ENCODE data around the gene IMPACT. TPM values are rescaled to one million over a fixed set of nuclear protein-coding genes. Genes with fewer than 3 reads are reported as not detected.

The IMPACT gene
- polyA plus RNA-seq, 2 of the 4 experiments (the other 2 are of a cell fraction), result 10.9 to 27.1 TPM

- Histone ChIP-seq H3K4me3 (no peak overlapping the region), H3K4me2 (no peak overlapping the region), H3K27ac (no peak overlapping the region), H3K4me1 (no peaks in the 10 kb centered on the region), H3K9me3 (no peaks in the 10 kb centered on the region)
- no peak for TF ChIP-seq ZFP36 (IDR thresholded peaks at IDR 0.05; ENCODE audit: borderline replicate concordance, partially characterized antibody)
- no peak for TF ChIP-seq ZNF302 (CRISPR knock-in tag; IDR thresholded peaks at IDR 0.05)
- no peak for TF ChIP-seq SREBF2 (IDR thresholded peaks at IDR 0.05)
- TF ChIP-seq ZSCAN20 (CRISPR knock-in tag; IDR thresholded peaks at IDR 0.05), result no peak
- no peak for TF ChIP-seq POLR2AphosphoS2 (conservative IDR thresholded peaks at IDR 0.05; ENCODE audit: low read length)
- no peak for TF ChIP-seq EHMT2 (IDR thresholded peaks at IDR 0.05; ENCODE audit: low read depth)
- TF ChIP-seq MAFK (IDR thresholded peaks at IDR 0.05; ENCODE audit: partially characterized antibody), result no peak
- no peak for TF ChIP-seq KDM1A (IDR thresholded peaks at IDR 0.05; ENCODE audit: low read depth)
- CTCF ChIA-PET, result interaction anchor here (1.6 kb wide), 1 partner anchor 18 kb away, joined by 3 read pairs; no protein-coding TSS in a partner anchor
- FAIRE-seq, result no peak
- POLR2A ChIA-PET, result no interaction called here
- DNase-seq (ENCODE audit: low read depth in 1 of 2, low spot score in 1 of 2), result no peak
- WGBS (ENCODE audit: missing lambda C conversion rate), result 71% methylated on average over 1 of the region's 1 CpG
- ATAC-seq, result no peak
Observed at GRCh38 chr18:24381126-24381525, 45.3 kb upstream of the IMPACT start.

- no peak for FAIRE-seq
- Histone ChIP-seq H3K4me2 (no peak overlapping the region), H3K4me1 (no peaks in the 10 kb centered on the region), H3K27ac (no peak overlapping the region), H3K9me3 (no peaks in the 10 kb centered on the region), H3K4me3 (no peak overlapping the region)
- no peak for TF ChIP-seq NR3C1 (IDR thresholded peaks at IDR 0.05)
- TF ChIP-seq MAX (IDR thresholded peaks at IDR 0.05), result no peak
- DNase-seq (ENCODE audit: low read depth in 1 of 2, low spot score in 1 of 2), result no peak
- WGBS (ENCODE audit: missing lambda C conversion rate), result 75% methylated on average over 6 of the region's 6 CpGs
- POLR2A ChIA-PET, result no interaction called here
- CTCF ChIA-PET, result no interaction called here
- no peak for ATAC-seq
Observed at GRCh38 chr18:24386681-24387080, 39.8 kb upstream of the IMPACT start.

- no peak for FAIRE-seq
- WGBS (ENCODE audit: missing lambda C conversion rate), result 79% methylated on average over 3 of the region's 3 CpGs
- Histone ChIP-seq H3K4me3 (no peak overlapping the region), H3K4me1 (no peaks in the 10 kb centered on the region), H3K9me3 (no peaks in the 10 kb centered on the region), H3K27ac (no peak overlapping the region), H3K4me2 (no peak overlapping the region)
- TF ChIP-seq PHF8 (IDR thresholded peaks at IDR 0.05; ENCODE audit: borderline replicate concordance, low read depth) (no peak), ESRRA (IDR thresholded peaks at IDR 0.05; ENCODE audit: borderline replicate concordance, low read length) (no peak), NPAS2 (CRISPR knock-in tag; IDR thresholded peaks at IDR 0.05; ENCODE audit: borderline replicate concordance) (no peak), CEBPB (IDR thresholded peaks at IDR 0.05) (no peak), NFE2L2 (conservative IDR thresholded peaks at IDR 0.05; ENCODE audit: low read length) (no peak)
- DNase-seq (ENCODE audit: low read depth in 1 of 2, low spot score in 1 of 2), result no peak
- POLR2A ChIA-PET, result interaction anchor here (1.1 kb wide), 1 partner anchor 9 kb away, joined by 4 read pairs; the partner anchor contains the start of gene OSBPL1A
- CTCF ChIA-PET, result interaction anchor here (0.9 to 1.3 kb wide), 2 partner anchors 10 to 30 kb away, joined by 3 to 4 read pairs; no protein-coding TSS in a partner anchor
- no peak for ATAC-seq
Observed at GRCh38 chr18:24388957-24389356, 37.5 kb upstream of the IMPACT start.

- Histone ChIP-seq H3K4me3 (no peak overlapping the region), H3K4me2 (no peak overlapping the region), H3K4me1 (peaks cover 16% of the 10 kb centered on the region; the same call in 2 of the 3 replicates), H3K27ac (no peak overlapping the region), H3K9me3 (no peaks in the 10 kb centered on the region)
- TF ChIP-seq MAFK (IDR thresholded peaks at IDR 0.05; ENCODE audit: partially characterized antibody), result peak; percentile 87
- no peak for TF ChIP-seq RFX5 (IDR thresholded peaks at IDR 0.05)
- TF ChIP-seq, protein P1, sequence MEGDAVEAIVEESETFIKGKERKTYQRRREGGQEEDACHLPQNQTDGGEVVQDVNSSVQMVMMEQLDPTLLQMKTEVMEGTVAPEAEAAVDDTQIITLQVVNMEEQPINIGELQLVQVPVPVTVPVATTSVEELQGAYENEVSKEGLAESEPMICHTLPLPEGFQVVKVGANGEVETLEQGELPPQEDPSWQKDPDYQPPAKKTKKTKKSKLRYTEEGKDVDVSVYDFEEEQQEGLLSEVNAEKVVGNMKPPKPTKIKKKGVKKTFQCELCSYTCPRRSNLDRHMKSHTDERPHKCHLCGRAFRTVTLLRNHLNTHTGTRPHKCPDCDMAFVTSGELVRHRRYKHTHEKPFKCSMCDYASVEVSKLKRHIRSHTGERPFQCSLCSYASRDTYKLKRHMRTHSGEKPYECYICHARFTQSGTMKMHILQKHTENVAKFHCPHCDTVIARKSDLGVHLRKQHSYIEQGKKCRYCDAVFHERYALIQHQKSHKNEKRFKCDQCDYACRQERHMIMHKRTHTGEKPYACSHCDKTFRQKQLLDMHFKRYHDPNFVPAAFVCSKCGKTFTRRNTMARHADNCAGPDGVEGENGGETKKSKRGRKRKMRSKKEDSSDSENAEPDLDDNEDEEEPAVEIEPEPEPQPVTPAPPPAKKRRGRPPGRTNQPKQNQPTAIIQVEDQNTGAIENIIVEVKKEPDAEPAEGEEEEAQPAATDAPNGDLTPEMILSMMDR (IDR thresholded peaks at IDR 0.05), result no peak
- TF ChIP-seq RCOR1 (IDR thresholded peaks at IDR 0.05; ENCODE audit: low read depth, low read length), result no peak
- POLR2A ChIA-PET, result no interaction called here
- CTCF ChIA-PET, result interaction anchor here (0.7 kb wide), 1 partner anchor 18 kb away, joined by 3 read pairs; no protein-coding TSS in a partner anchor
- ATAC-seq (no peak), FAIRE-seq (no peak), DNase-seq (ENCODE audit: low read depth in 1 of 2, low spot score in 1 of 2) (no peak)
- 77% methylated on average over 11 of the region's 11 CpGs for WGBS (ENCODE audit: missing lambda C conversion rate)
Observed at GRCh38 chr18:24395049-24395795, 31.2 kb upstream of the IMPACT start.
